Esophagus muscularis mucosa (tissue), 4 donors: ENCODE results near the gene CHDH. TPM values are rescaled to one million over a fixed set of nuclear protein-coding genes. Genes with fewer than 3 reads are reported as not detected.

Source experiments
- DNase-seq: peaks from one replicate; pipeline ENCODE4 v3.0.0-alpha.2; 2017; ENCODE audit errors: extremely low spot score
- H3K27ac ChIP-seq, 4 donors: fragments of 200-600 bp; sonication (generic); replicated peaks in 1 of 4; 1 replicate in 3 of 4; 2 replicates in 1 of 4; pipeline ENCODE4 v1.5.1; 2016 to 2019; ENCODE audit warnings: mild to moderate bottlenecking in 1 of 4
- H3K27me3 ChIP-seq, 4 donors: fragments of 200-600 bp; sonication (generic); one replicate each; pipeline versions ENCODE4 v1.5.1 to v1.6.0; 2016 to 2019
- H3K36me3 ChIP-seq, 4 donors: fragments of 200-600 bp; sonication (generic); one replicate each; pipeline ENCODE4 v1.5.1; 2016 to 2019
- H3K4me1 ChIP-seq, 4 donors: fragments of 200-600 bp; sonication (generic); one replicate each; pipeline ENCODE4 v1.5.1; 2016 to 2019
- H3K4me3 ChIP-seq, 4 donors: fragments of 200-600 bp; sonication (generic); 1 replicate in 2 of 4; 2 replicates in 2 of 4; pipeline ENCODE4 v1.5.1; 2016 to 2019; ENCODE audit warnings: mild to moderate bottlenecking in 4 of 4, moderate library complexity in 1 of 4
- H3K9me3 ChIP-seq, 4 donors: fragments of 200-600 bp; sonication (generic); 1 replicate in 3 of 4; 2 replicates in 1 of 4; pipeline ENCODE4 v1.5.1; 2016 to 2019
- EP300 ChIP-seq: sonication (generic); formaldehyde crosslinking; IDR thresholded peaks from one replicate; pipeline ENCODE4 v1.6.1; 2017; ENCODE audit warnings: antibody characterized with exemption
- POLR2A ChIP-seq: fragments of 450-650 bp; IDR thresholded peaks from one replicate; pipeline ENCODE4 v1.6.1; 2017; ENCODE audit warnings: antibody characterized with exemption, moderate library complexity, mild to moderate bottlenecking, low read depth
- POLR2AphosphoS5 ChIP-seq, 2 donors: sonication (generic); formaldehyde crosslinking; IDR thresholded peaks; one replicate each; pipeline ENCODE4 v1.6.1; 2017; ENCODE audit warnings: antibody characterized with exemption in 2 of 2
- WGBS: methylation state at CpG from one replicate; pipeline ENCODE4 v1.1.5; 2018; 5-methylcytosine and 5-hydroxymethylcytosine counted together
- intact Hi-C: fragments of 100-400 bp; cut with DNase I; formaldehyde crosslinking; loops from one replicate; pipeline ENCODE4 v1.15.1; 2023
- total RNA-seq, 4 donors: library from RNA; depleted of rRNA; stranded (reverse); fragments of >200 nt; gene quantifications; one replicate each; pipeline versions ENCODE4 v1.1.0 to v1.2.1, GENCODE V29; 2016
- TF ChIP-seq, protein P1 (sequence below), 3 experiments: fragments of 200-600 bp in 2 of 3; fragments of 450-650 bp in 1 of 3; sonication (generic) in 2 of 3; IDR thresholded peaks; one replicate each; pipeline ENCODE4 v1.5.1; 2017 to 2019; ENCODE audit warnings: antibody characterized with exemption in 3 of 3, mild to moderate bottlenecking in 2 of 3, moderate library complexity in 1 of 3

The CHDH gene
- total RNA-seq, 4 donors from 2014 or later: 0.42 to 3.2 (median 1.7) TPM

GRCh38 chr3:53837331-53837730, 8.9 kb downstream of the CHDH start:
- 79% methylated on average over 10 of the region's 10 CpGs for WGBS
- no peaks in the 10 kb centered on the region for H3K9me3 ChIP-seq
- TF ChIP-seq, protein P1, sequence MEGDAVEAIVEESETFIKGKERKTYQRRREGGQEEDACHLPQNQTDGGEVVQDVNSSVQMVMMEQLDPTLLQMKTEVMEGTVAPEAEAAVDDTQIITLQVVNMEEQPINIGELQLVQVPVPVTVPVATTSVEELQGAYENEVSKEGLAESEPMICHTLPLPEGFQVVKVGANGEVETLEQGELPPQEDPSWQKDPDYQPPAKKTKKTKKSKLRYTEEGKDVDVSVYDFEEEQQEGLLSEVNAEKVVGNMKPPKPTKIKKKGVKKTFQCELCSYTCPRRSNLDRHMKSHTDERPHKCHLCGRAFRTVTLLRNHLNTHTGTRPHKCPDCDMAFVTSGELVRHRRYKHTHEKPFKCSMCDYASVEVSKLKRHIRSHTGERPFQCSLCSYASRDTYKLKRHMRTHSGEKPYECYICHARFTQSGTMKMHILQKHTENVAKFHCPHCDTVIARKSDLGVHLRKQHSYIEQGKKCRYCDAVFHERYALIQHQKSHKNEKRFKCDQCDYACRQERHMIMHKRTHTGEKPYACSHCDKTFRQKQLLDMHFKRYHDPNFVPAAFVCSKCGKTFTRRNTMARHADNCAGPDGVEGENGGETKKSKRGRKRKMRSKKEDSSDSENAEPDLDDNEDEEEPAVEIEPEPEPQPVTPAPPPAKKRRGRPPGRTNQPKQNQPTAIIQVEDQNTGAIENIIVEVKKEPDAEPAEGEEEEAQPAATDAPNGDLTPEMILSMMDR (IDR thresholded peaks at IDR 0.05): no peak
- TF ChIP-seq EP300 (no peak), POLR2AphosphoS5 (IDR thresholded peaks at IDR 0.05) (no peak)

GRCh38 chr3:53836084-53836872, 9.9 kb downstream of the CHDH start:
- TF ChIP-seq POLR2A (no peak), EP300 (no peak), POLR2AphosphoS5 (IDR thresholded peaks at IDR 0.05) (no peak)
- TF ChIP-seq, protein P1 (IDR thresholded peaks at IDR 0.05): no peak
- H3K27ac ChIP-seq: no peak overlapping the region
- H3K4me3 ChIP-seq: no peak overlapping the region
- H3K36me3 ChIP-seq: peaks cover 0 to 4% (median 0%) of the 10 kb centered on the region in 4 donors
- H3K9me3 ChIP-seq: no peaks in the 10 kb centered on the region
- no peak for DNase-seq
- peaks cover 0 to 4% (median 0%) of the 10 kb centered on the region in 4 donors for H3K27me3 ChIP-seq
- intact Hi-C loops: no loop called here
- 98% methylated on average over 5 of the region's 9 CpGs for WGBS
- H3K4me1 ChIP-seq: no peaks in the 10 kb centered on the region

More at GRCh38 chr3:53837331-53837730, 8.9 kb downstream of the CHDH start:
- Histone ChIP-seq H3K27me3 (peaks cover 0 to 4% (median 0%) of the 10 kb centered on the region in 4 donors), H3K36me3 (peaks cover 0 to 4% (median 0%) of the 10 kb centered on the region in 4 donors), H3K4me1 (no peaks in the 10 kb centered on the region), H3K4me3 (no peak overlapping the region), H3K27ac (no peak overlapping the region)
- no peak for DNase-seq
- intact Hi-C loops: no loop called here

DNA sequence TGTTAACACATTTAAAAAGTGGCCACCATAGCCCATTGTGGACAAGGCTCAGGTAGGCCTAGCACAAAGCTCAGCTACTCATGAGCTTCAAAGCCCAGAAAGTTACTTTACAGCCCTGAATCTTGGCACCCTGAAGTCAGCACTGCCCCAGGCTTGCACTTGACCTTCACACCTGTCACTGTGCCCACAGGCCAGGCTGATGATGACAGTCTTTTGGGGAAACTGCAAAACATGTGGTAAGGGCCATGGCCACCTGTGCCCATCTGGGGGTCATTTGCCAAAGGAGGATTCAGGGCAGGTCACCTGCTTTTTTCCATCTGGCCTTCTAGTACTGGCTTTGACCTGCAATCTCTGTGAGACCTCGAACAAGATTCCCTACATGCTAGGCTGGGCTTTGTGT, 11.0 kb downstream of the CHDH start:
- TF ChIP-seq POLR2AphosphoS5 (IDR thresholded peaks at IDR 0.05) (no peak), EP300 (no peak), POLR2A (no peak)
- TF ChIP-seq, protein P1 (IDR thresholded peaks at IDR 0.05): no peak
- no peaks in the 10 kb centered on the region for H3K9me3 ChIP-seq
- peaks cover 0 to 4% (median 0%) of the 10 kb centered on the region in 4 donors for H3K27me3 ChIP-seq
- no peak for DNase-seq
- intact Hi-C loops: no loop called here
- H3K36me3 ChIP-seq: peaks cover 0 to 4% (median 0%) of the 10 kb centered on the region in 4 donors
- no peaks in the 10 kb centered on the region for H3K4me1 ChIP-seq
- no peak overlapping the region for H3K27ac ChIP-seq
- H3K4me3 ChIP-seq: no peak overlapping the region
- 100% methylated on average over 1 of the region's 1 CpG for WGBS

- TF ChIP-seq, protein P1 (IDR thresholded peaks at IDR 0.05): no peak
- TF ChIP-seq POLR2A: no peak
- TF ChIP-seq POLR2AphosphoS5 (IDR thresholded peaks at IDR 0.05): no peak
- no peak for TF ChIP-seq EP300
- Histone ChIP-seq H3K27ac (no peak overlapping the region), H3K4me1 (no peaks in the 10 kb centered on the region), H3K27me3 (peaks cover 0 to 4% (median 0%) of the 10 kb centered on the region in 4 donors), H3K9me3 (no peaks in the 10 kb centered on the region), H3K36me3 (peaks cover 0 to 4% (median 0%) of the 10 kb centered on the region in 4 donors), H3K4me3 (no peak overlapping the region)
- intact Hi-C loops: no loop called here
- 93% methylated on average over 5 of the region's 6 CpGs for WGBS
- no peak for DNase-seq
Measured at GRCh38 chr3:53834429-53835095, 11.7 kb downstream of the CHDH start.
